Measurements from ENCODE around the gene TNIP2. TPM values are rescaled to one million over a fixed set of nuclear protein-coding genes. Genes with fewer than 3 reads are reported as not detected.

Gene TNIP2
- total and polyA plus RNA-seq, 3 donors from 2014 or later: 35.1 to 108 (median 99.7) TPM

- no peak overlapping the region for H3K27ac ChIP-seq
- H3K36me3 ChIP-seq (ENCODE audit: low read depth, missing control alignments): no peaks in the 10 kb centered on the region
- no peaks in the 10 kb centered on the region for H3K4me1 ChIP-seq
- H3K4me3 ChIP-seq: no peak overlapping the region
- 87 to 89% methylated on average over 8 of the region's 8 CpGs for WGBS, 2 donors
- no peak for TF ChIP-seq POLR2A (IDR thresholded peaks at IDR 0.05)
- TF ChIP-seq, protein P1, sequence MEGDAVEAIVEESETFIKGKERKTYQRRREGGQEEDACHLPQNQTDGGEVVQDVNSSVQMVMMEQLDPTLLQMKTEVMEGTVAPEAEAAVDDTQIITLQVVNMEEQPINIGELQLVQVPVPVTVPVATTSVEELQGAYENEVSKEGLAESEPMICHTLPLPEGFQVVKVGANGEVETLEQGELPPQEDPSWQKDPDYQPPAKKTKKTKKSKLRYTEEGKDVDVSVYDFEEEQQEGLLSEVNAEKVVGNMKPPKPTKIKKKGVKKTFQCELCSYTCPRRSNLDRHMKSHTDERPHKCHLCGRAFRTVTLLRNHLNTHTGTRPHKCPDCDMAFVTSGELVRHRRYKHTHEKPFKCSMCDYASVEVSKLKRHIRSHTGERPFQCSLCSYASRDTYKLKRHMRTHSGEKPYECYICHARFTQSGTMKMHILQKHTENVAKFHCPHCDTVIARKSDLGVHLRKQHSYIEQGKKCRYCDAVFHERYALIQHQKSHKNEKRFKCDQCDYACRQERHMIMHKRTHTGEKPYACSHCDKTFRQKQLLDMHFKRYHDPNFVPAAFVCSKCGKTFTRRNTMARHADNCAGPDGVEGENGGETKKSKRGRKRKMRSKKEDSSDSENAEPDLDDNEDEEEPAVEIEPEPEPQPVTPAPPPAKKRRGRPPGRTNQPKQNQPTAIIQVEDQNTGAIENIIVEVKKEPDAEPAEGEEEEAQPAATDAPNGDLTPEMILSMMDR (IDR thresholded peaks at IDR 0.05): no peak
- no peaks in the 10 kb centered on the region for H3K9me3 ChIP-seq
- DNase-seq: no peak
- H3K27me3 ChIP-seq: no peaks in the 10 kb centered on the region
- intact Hi-C loops (cut with DNase I; ENCODE audit: low total_unique reads): no loop called here
These were observed 58.1 kb downstream of the TNIP2 start for GRCh38 chr4:2697995-2698414.

GRCh38 chr4:2696423-2696822, 59.7 kb downstream of the TNIP2 start:
- Histone ChIP-seq H3K4me1 (no peaks in the 10 kb centered on the region), H3K27ac (no peak overlapping the region), H3K4me3 (no peak overlapping the region), H3K36me3 (ENCODE audit: low read depth, missing control alignments) (no peaks in the 10 kb centered on the region), H3K9me3 (no peaks in the 10 kb centered on the region), H3K27me3 (no peaks in the 10 kb centered on the region)
- WGBS, 2 donors: 90 to 94% methylated on average over 14 of the region's 14 CpGs
- TF ChIP-seq, protein P1 (IDR thresholded peaks at IDR 0.05): no peak
- TF ChIP-seq POLR2A (IDR thresholded peaks at IDR 0.05): no peak
- intact Hi-C loops (cut with DNase I; ENCODE audit: low total_unique reads): no loop called here
- no peak for DNase-seq

- Histone ChIP-seq H3K36me3 (ENCODE audit: low read depth, missing control alignments) (no peaks in the 10 kb centered on the region), H3K27me3 (no peaks in the 10 kb centered on the region), H3K27ac (no peak overlapping the region), H3K4me3 (no peak overlapping the region), H3K9me3 (no peaks in the 10 kb centered on the region), H3K4me1 (no peaks in the 10 kb centered on the region)
- no peak for DNase-seq
- intact Hi-C loops (cut with DNase I; ENCODE audit: low total_unique reads): no loop called here
- 70 to 83% methylated on average over 5 of the region's 5 CpGs for WGBS, 2 donors
- TF ChIP-seq, protein P1 (IDR thresholded peaks at IDR 0.05): no peak
- no peak for TF ChIP-seq POLR2A (IDR thresholded peaks at IDR 0.05)
These were observed 60.6 kb downstream of the TNIP2 start for GRCh38 chr4:2695346-2696060.

GRCh38 chr4:2694691-2695090, 61.4 kb downstream of the TNIP2 start:
- H3K9me3 ChIP-seq: no peaks in the 10 kb centered on the region
- WGBS, 2 donors: 95 to 96% methylated on average over 15 to 16 of the region's 16 CpGs
- DNase-seq: no peak
- H3K4me1 ChIP-seq: no peaks in the 10 kb centered on the region
- no peaks in the 10 kb centered on the region for H3K36me3 ChIP-seq (ENCODE audit: low read depth, missing control alignments)
- no peak overlapping the region for H3K4me3 ChIP-seq
- intact Hi-C loops (cut with DNase I; ENCODE audit: low total_unique reads): no loop called here
- H3K27me3 ChIP-seq: no peaks in the 10 kb centered on the region
- no peak for TF ChIP-seq POLR2A (IDR thresholded peaks at IDR 0.05)
- TF ChIP-seq, protein P1 (IDR thresholded peaks at IDR 0.05): no peak
- no peak overlapping the region for H3K27ac ChIP-seq

DNA sequence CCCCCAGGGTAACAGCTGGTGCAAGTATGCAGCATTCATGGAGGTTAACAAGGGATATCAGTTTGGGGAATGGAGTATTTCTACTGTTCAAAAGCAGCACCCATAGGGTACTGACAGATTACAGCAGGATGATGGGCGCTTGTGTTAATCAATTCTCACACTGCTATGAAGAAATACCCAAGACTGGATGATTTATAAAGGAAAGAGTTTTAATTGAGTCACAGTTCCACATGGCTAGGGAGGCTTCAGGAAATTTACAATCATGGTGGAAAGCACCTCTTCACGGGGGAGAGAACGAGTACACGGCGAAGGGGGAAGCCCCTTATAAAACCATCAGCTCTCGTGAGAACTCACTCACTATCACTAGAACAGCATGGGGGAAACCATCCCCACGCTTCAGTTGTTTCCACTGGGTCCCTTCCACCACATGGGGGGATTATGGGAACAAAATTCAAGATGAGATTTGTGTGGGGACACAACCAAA, 64.1 kb downstream of the TNIP2 start:
- intact Hi-C loops (cut with DNase I; ENCODE audit: low total_unique reads): no loop called here
- H3K4me1 ChIP-seq: no peaks in the 10 kb centered on the region
- H3K27me3 ChIP-seq: no peaks in the 10 kb centered on the region
- H3K4me3 ChIP-seq: no peak overlapping the region
- no peaks in the 10 kb centered on the region for H3K9me3 ChIP-seq
- no peak for TF ChIP-seq POLR2A (IDR thresholded peaks at IDR 0.05)
- TF ChIP-seq, protein P1 (IDR thresholded peaks at IDR 0.05): no peak
- 90 to 92% methylated on average over 7 of the region's 7 CpGs for WGBS, 2 donors
- no peak overlapping the region for H3K27ac ChIP-seq
- no peaks in the 10 kb centered on the region for H3K36me3 ChIP-seq (ENCODE audit: low read depth, missing control alignments)
- DNase-seq: no peak
